SU-DHL-6 (cell line): Measurements from ENCODE around the gene SIGLEC1.

ENCODE experiments used
- H2AFZ ChIP-seq: fragments of 200-600 bp; sonication (generic); 2 replicates; pipeline ENCODE4 v1.6.1; 2014; ENCODE audit warnings: low read depth, mild to moderate bottlenecking, moderate library complexity, mixed read lengths, antibody characterized with exemption, low read length; ENCODE audit not compliant: severe bottlenecking
- H3F3A ChIP-seq: fragments of 200-600 bp; shearing (Covaris generic); 2 replicates; pipeline ENCODE4 v1.6.0; 2016; ENCODE audit warnings: antibody characterized with exemption, mild to moderate bottlenecking; ENCODE audit not compliant: insufficient read depth
- H3K27ac ChIP-seq: fragments of 200-600 bp; sonication (generic); 2 replicates; pipeline ENCODE4 v1.5.1; 2016; ENCODE audit warnings: low read depth, mild to moderate bottlenecking, low read length, moderate library complexity, mixed read lengths
- H3K27me3 ChIP-seq: fragments of 200-600 bp; sonication (generic), shearing (Covaris generic); 2 replicates; pipeline ENCODE4 v1.6.0; 2014; ENCODE audit warnings: mild to moderate bottlenecking, low read length
- H3K36me3 ChIP-seq: fragments of 200-600 bp; sonication (generic); 2 replicates; pipeline ENCODE4 v1.6.1; 2014; ENCODE audit warnings: mild to moderate bottlenecking, low read length, mixed read lengths
- H3K4me2 ChIP-seq: fragments of 300-600, 200-600 bp; shearing (Covaris generic), sonication (generic); 2 replicates; pipeline ENCODE4 v1.6.0; 2014; ENCODE audit warnings: low read length, low read depth, mild to moderate bottlenecking; ENCODE audit not compliant: poor library complexity, severe bottlenecking
- H3K4me3 ChIP-seq: fragments of 200-600 bp; sonication (generic); 2 replicates; pipeline ENCODE4 v1.5.1; 2014; ENCODE audit warnings: antibody characterized with exemption, low read length, mild to moderate bottlenecking, mixed read lengths; ENCODE audit not compliant: insufficient read depth, poor library complexity, severe bottlenecking
- H3K79me2 ChIP-seq: fragments of 200-600 bp; sonication (generic); 2 replicates; pipeline ENCODE4 v1.6.1; 2014; ENCODE audit warnings: mild to moderate bottlenecking, low read length, moderate library complexity; ENCODE audit not compliant: insufficient read depth
- H3K9ac ChIP-seq: fragments of 200-600 bp; sonication (generic); 2 replicates; pipeline ENCODE4 v1.7.0; 2014; ENCODE audit warnings: mild to moderate bottlenecking, low read length
- H3K9me2 ChIP-seq: fragments of 200-600 bp; sonication (generic); replicated peaks from 2 replicates; pipeline ENCODE4 v1.6.1; 2014; ENCODE audit warnings: low read length; ENCODE audit not compliant: insufficient read depth
- H3K9me3 ChIP-seq: fragments of 200-600 bp; sonication (generic); 2 replicates; pipeline ENCODE4 v1.6.1; 2014; ENCODE audit warnings: low read length, mixed read lengths; ENCODE audit not compliant: insufficient read depth
- H4K20me1 ChIP-seq: fragments of 200-600 bp; sonication (generic); 2 replicates; pipeline ENCODE4 v1.6.1; 2014; ENCODE audit warnings: low read depth, mild to moderate bottlenecking, antibody characterized with exemption, low read length, moderate library complexity, mixed read lengths
- CTCF ChIP-seq: fragments of 200-600 bp; sonication (generic); IDR thresholded peaks from one replicate; pipeline ENCODE4 v1.5.1; 2017; ENCODE audit warnings: antibody characterized with exemption, mild to moderate bottlenecking, low read length, moderate library complexity; ENCODE audit not compliant: insufficient read depth, poor library complexity, severe bottlenecking
- EZH2phosphoT487 ChIP-seq: fragments of 200-600 bp; sonication (generic), shearing (Covaris generic); conservative IDR thresholded peaks from 2 replicates; pipeline ENCODE4 v1.6.1; 2018; ENCODE audit warnings: mild to moderate bottlenecking, antibody characterized with exemption, low read length, moderate library complexity, mixed read lengths

SIGLEC1 gene

DNA sequence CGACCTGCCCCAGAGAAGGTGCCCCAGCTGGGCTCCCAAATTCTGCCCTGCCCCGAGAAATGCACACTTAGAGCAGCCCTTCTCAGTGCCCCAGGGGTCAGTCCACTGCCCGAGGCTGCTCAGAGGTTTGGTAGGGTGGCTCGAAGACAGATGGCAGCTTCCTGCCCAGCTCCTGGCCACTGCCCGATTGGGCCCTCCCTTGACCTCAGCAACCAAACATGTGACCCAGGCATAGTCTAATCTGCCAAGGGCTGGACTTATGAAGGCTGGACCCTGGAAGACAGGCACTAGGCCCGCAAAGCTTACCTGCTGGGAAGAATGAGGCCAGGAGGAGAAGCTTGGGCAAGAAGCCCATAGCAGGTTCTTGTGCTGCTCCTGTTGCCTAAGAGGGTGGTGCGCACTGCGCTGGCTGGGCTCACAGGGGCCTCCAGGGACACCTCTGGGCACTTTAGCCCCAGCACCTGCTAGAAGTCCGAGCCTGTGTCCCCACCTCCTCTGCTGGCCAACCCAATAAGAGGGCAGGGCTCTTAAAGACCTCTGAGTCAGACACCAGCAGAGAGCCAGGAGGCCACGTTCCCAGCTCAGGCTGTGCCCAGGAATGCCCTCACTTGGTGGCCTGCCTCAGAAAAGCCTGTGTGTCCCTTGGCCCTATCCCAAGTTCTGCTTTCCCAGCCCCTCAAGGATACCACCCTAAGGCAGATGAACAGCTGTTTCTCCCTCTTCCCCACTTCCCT is 5.5 kb downstream of the SIGLEC1 start:
- no peaks in the 10 kb centered on the region for H3K79me2 ChIP-seq
- TF ChIP-seq CTCF: no peak
- TF ChIP-seq EZH2phosphoT487: no peak

GRCh38 chr20:3705970-3706739 is 6.2 kb downstream of the SIGLEC1 start:
- H3K27me3 ChIP-seq: no peaks in the 10 kb centered on the region
- no peak overlapping the region for H3K4me2 ChIP-seq
- TF ChIP-seq EZH2phosphoT487 (no peak), CTCF (no peak)
- H3F3A ChIP-seq: no peaks in the 10 kb centered on the region
- H3K9me3 ChIP-seq: no peaks in the 10 kb centered on the region
- H3K4me3 ChIP-seq: no peak overlapping the region
- H3K79me2 ChIP-seq: no peaks in the 10 kb centered on the region
- H4K20me1 ChIP-seq: no peaks in the 10 kb centered on the region
- no peaks in the 10 kb centered on the region for H3K36me3 ChIP-seq
- no peaks in the 10 kb centered on the region for H3K9me2 ChIP-seq
- no peak overlapping the region for H3K27ac ChIP-seq
- no peak overlapping the region for H2AFZ ChIP-seq
- no peak overlapping the region for H3K9ac ChIP-seq

More for the DNA sequence above, 5.5 kb downstream of the SIGLEC1 start:
- no peaks in the 10 kb centered on the region for H3F3A ChIP-seq
- no peak overlapping the region for H3K9ac ChIP-seq
- H3K4me3 ChIP-seq: no peak overlapping the region
- H3K36me3 ChIP-seq: no peaks in the 10 kb centered on the region
- no peaks in the 10 kb centered on the region for H3K27me3 ChIP-seq
- H3K9me3 ChIP-seq: no peaks in the 10 kb centered on the region
- H3K4me2 ChIP-seq: no peak overlapping the region
- H2AFZ ChIP-seq: no peak overlapping the region
- H3K9me2 ChIP-seq: no peaks in the 10 kb centered on the region
- H3K27ac ChIP-seq: no peak overlapping the region
- H4K20me1 ChIP-seq: no peaks in the 10 kb centered on the region

- Histone ChIP-seq H3K9me3 (no peaks in the 10 kb centered on the region), H3K9ac (no peak overlapping the region), H3K9me2 (no peaks in the 10 kb centered on the region), H4K20me1 (no peaks in the 10 kb centered on the region), H3K79me2 (no peaks in the 10 kb centered on the region), H3K4me3 (no peak overlapping the region), H2AFZ (no peak overlapping the region), H3K4me2 (no peak overlapping the region), H3K36me3 (no peaks in the 10 kb centered on the region), H3F3A (no peaks in the 10 kb centered on the region), H3K27me3 (no peaks in the 10 kb centered on the region), H3K27ac (no peak overlapping the region)
- TF ChIP-seq EZH2phosphoT487: no peak
- no peak for TF ChIP-seq CTCF
Measured at GRCh38 chr20:3705491-3705969, 6.9 kb downstream of the SIGLEC1 start.
